Smooth muscle cell (in vitro differentiated cells): ENCODE data around the gene C16orf95. TPM values are rescaled to one million over a fixed set of nuclear protein-coding genes. Genes with fewer than 3 reads are reported as not detected.

Experiments used
- DNase-seq: peaks from one replicate; lab custom pipeline; 2025; ENCODE audit not compliant: unreplicated experiment; lab: John Stamatoyannopoulos, UW
- H2AFZ ChIP-seq: fragments of 200-600 bp; sonication (generic); 2 replicates; pipeline ENCODE4 v1.6.0; 2016; ENCODE audit warnings: antibody characterized with exemption, low read depth, mild to moderate bottlenecking
- H3F3A ChIP-seq: fragments of 200-600 bp; sonication (generic); 2 replicates; pipeline ENCODE4 v1.6.0; 2017; ENCODE audit warnings: antibody characterized with exemption, low read depth
- H3K27ac ChIP-seq: fragments of 200-600 bp; sonication (generic); 2 replicates; pipeline ENCODE4 v1.5.1; 2016; ENCODE audit warnings: low read depth, mild to moderate bottlenecking
- H3K27me3 ChIP-seq: fragments of 200-600 bp; sonication (generic); 2 replicates; pipeline ENCODE4 v1.6.1; 2016; ENCODE audit warnings: low read depth, mild to moderate bottlenecking
- H3K36me3 ChIP-seq: fragments of 200-600 bp; sonication (generic); 2 replicates; pipeline ENCODE4 v1.5.1; 2016; ENCODE audit warnings: low read depth
- H3K4me1 ChIP-seq: fragments of 200-600 bp; sonication (generic); 2 replicates; pipeline ENCODE4 v1.5.1; 2016; ENCODE audit warnings: low read depth
- H3K4me2 ChIP-seq: fragments of 200-600 bp; sonication (generic); 2 replicates; pipeline ENCODE4 v1.6.0; 2016; ENCODE audit warnings: mild to moderate bottlenecking
- H3K4me3 ChIP-seq: fragments of 200-600 bp; sonication (generic); 2 replicates; pipeline ENCODE4 v1.5.1; 2016; ENCODE audit warnings: mild to moderate bottlenecking
- H3K79me2 ChIP-seq: fragments of 200-600 bp; sonication (generic); 2 replicates; pipeline ENCODE4 v1.6.0; 2016; ENCODE audit warnings: low read depth, mild to moderate bottlenecking
- H3K9ac ChIP-seq: fragments of 200-600 bp; sonication (generic); 2 replicates; pipeline ENCODE4 v1.6.0; 2016; ENCODE audit warnings: low read depth
- H3K9me3 ChIP-seq: fragments of 200-600 bp; sonication (generic); replicated peaks from 2 replicates; pipeline ENCODE4 v1.5.1; 2016; ENCODE audit warnings: low read depth
- H4K20me1 ChIP-seq: fragments of 200-600 bp; sonication (generic); 2 replicates; pipeline ENCODE4 v1.6.0; 2016; ENCODE audit warnings: low read depth
- WGBS: methylation state at CpG from one replicate; pipeline ENCODE4 v1.1.7; 2016; ENCODE audit warnings: low lambda C conversion rate; 5-methylcytosine and 5-hydroxymethylcytosine counted together
- polyA plus RNA-seq: library from polyadenylated mRNA; unstranded; fragments of >200 nt; fragmentation: Nextera tagmentation; extraction: Ambion mirVana; gene quantifications from 2 replicates; pipeline ENCODE4 v1.2.1, GENCODE V29; 2016
- total RNA-seq: library from RNA; depleted of rRNA; stranded (reverse); fragments of >200 nt; gene quantifications from 2 replicates; pipeline ENCODE4 v1.2.3, GENCODE V29; 2014
- TF ChIP-seq, protein P1 (sequence below): fragments of 200-600 bp; sonication (generic); IDR thresholded peaks from 2 replicates; pipeline ENCODE4 v1.5.1; 2017; ENCODE audit warnings: borderline replicate concordance, mild to moderate bottlenecking, antibody characterized with exemption; ENCODE audit not compliant: insufficient read depth, poor library complexity, severe bottlenecking

C16orf95 gene
- total and polyA plus RNA-seq, 2 experiments from 2014 or later: 7.7 to 8.0 TPM

DNA sequence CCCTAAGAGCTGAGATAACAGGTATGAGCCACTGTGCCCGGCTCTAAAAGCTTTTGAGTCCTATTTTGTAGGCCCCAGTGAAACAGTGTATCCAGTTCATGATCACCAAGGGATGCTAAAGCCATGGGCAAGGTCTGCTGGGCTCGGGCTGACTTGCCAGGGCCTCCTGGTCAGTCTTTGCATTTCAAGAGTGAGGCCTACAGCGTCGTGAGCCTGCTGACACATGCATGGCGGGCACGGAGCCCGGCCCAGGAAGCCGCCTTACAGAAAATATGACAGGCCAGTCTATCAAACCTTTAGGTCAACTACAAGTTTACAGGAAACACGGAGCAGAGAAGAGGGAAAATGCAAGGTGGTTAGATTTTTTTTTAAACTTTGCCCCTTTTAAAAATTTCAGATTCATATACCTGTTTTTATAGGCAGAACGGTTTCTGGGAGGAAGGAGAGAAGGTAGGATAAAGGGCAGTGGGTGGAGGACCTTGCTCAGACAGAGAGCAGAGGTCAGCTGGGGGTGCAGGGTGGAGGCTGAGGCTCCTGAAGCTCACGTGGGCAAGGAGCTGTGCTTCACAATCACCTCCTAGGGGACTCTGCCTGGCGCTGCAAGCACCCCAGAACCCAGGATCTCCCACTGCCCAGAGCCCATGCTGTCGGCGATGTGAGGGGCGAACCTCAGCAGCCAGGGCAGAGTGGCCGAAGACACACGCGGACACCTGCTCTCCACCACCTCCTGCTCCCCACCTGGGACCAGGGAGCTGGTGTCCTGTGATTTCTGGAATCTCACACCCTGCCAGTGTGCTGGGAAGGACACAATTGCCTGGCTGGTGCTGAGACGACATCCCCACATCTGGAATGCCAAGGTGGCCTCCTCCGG, 21.3 kb downstream of the C16orf95 start:
- no peak overlapping the region for H3K27ac ChIP-seq
- TF ChIP-seq, protein P1, sequence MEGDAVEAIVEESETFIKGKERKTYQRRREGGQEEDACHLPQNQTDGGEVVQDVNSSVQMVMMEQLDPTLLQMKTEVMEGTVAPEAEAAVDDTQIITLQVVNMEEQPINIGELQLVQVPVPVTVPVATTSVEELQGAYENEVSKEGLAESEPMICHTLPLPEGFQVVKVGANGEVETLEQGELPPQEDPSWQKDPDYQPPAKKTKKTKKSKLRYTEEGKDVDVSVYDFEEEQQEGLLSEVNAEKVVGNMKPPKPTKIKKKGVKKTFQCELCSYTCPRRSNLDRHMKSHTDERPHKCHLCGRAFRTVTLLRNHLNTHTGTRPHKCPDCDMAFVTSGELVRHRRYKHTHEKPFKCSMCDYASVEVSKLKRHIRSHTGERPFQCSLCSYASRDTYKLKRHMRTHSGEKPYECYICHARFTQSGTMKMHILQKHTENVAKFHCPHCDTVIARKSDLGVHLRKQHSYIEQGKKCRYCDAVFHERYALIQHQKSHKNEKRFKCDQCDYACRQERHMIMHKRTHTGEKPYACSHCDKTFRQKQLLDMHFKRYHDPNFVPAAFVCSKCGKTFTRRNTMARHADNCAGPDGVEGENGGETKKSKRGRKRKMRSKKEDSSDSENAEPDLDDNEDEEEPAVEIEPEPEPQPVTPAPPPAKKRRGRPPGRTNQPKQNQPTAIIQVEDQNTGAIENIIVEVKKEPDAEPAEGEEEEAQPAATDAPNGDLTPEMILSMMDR: no peak
- H3K4me1 ChIP-seq: no peaks in the 10 kb centered on the region
- H3K36me3 ChIP-seq: no peaks in the 10 kb centered on the region
- no peaks in the 10 kb centered on the region for H3K9me3 ChIP-seq
- H3K4me3 ChIP-seq: no peak overlapping the region
- H4K20me1 ChIP-seq: no peaks in the 10 kb centered on the region
- no peak overlapping the region for H3K4me2 ChIP-seq
- DNase-seq: no peak
- H3K79me2 ChIP-seq: no peaks in the 10 kb centered on the region
- 88% methylated on average over 20 of the region's 20 CpGs for WGBS
- no peaks in the 10 kb centered on the region for H3F3A ChIP-seq
- H3K27me3 ChIP-seq: no peaks in the 10 kb centered on the region
- no peak overlapping the region for H3K9ac ChIP-seq
- no peak overlapping the region for H2AFZ ChIP-seq

DNA sequence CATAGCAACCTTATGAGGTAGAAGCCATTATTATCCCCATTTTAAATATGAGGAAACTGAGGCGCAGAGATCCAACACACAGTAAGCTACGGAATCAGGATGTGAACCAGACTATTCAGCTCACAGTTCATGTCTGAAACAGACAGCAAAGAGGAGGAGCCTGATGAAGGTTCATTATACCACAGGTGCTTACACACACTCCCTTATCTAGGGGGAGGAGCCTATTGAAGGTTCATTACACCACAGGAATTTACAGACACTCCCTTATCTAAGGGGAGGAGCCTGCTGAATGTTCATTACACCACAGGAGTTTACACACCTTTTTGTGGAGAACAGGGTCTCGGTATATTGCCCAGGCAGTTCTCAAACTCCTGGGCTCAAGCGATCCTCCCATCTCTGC, 21.9 kb downstream of the C16orf95 start:
- no peaks in the 10 kb centered on the region for H3K9me3 ChIP-seq
- H3K27me3 ChIP-seq: no peaks in the 10 kb centered on the region
- no peak overlapping the region for H3K9ac ChIP-seq
- H3K4me1 ChIP-seq: no peaks in the 10 kb centered on the region
- TF ChIP-seq, protein P1: no peak
- H2AFZ ChIP-seq: no peak overlapping the region
- no peaks in the 10 kb centered on the region for H3F3A ChIP-seq
- no peak for DNase-seq
- H3K36me3 ChIP-seq: no peaks in the 10 kb centered on the region
- WGBS: 88% methylated on average over 4 of the region's 4 CpGs
- H3K79me2 ChIP-seq: no peaks in the 10 kb centered on the region
- no peak overlapping the region for H3K4me3 ChIP-seq
- H4K20me1 ChIP-seq: no peaks in the 10 kb centered on the region
- H3K27ac ChIP-seq: no peak overlapping the region
- H3K4me2 ChIP-seq: no peak overlapping the region

DNA sequence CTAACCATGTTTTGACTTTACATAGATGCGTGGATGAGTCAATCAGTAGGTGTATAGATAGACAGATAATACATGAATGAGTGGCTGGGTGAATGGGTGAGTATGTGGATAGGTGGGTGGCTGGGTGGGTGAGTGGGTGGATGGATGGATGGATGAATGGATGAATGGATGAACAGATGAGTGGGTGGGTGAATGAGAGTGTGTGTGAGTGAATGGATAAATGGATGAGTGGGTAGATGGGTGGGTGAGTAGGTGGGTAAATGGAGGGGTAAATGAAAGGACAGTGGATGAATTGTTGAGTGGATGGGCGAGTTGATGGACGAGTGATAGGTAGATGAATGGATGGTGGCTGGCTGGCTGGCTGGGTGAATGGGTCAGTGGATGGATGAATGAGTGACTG, 23.2 kb downstream of the C16orf95 start:
- TF ChIP-seq, protein P1: no peak
- no peaks in the 10 kb centered on the region for H4K20me1 ChIP-seq
- no peaks in the 10 kb centered on the region for H3F3A ChIP-seq
- no peak overlapping the region for H3K27ac ChIP-seq
- no peaks in the 10 kb centered on the region for H3K79me2 ChIP-seq
- no peaks in the 10 kb centered on the region for H3K4me1 ChIP-seq
- no peak overlapping the region for H2AFZ ChIP-seq
- H3K9ac ChIP-seq: no peak overlapping the region
- no peak for DNase-seq
- H3K4me2 ChIP-seq: no peak overlapping the region
- no peak overlapping the region for H3K4me3 ChIP-seq
- WGBS: 91% methylated on average over 3 of the region's 3 CpGs
- H3K9me3 ChIP-seq: no peaks in the 10 kb centered on the region
- H3K36me3 ChIP-seq: no peaks in the 10 kb centered on the region
- H3K27me3 ChIP-seq: no peaks in the 10 kb centered on the region

DNA sequence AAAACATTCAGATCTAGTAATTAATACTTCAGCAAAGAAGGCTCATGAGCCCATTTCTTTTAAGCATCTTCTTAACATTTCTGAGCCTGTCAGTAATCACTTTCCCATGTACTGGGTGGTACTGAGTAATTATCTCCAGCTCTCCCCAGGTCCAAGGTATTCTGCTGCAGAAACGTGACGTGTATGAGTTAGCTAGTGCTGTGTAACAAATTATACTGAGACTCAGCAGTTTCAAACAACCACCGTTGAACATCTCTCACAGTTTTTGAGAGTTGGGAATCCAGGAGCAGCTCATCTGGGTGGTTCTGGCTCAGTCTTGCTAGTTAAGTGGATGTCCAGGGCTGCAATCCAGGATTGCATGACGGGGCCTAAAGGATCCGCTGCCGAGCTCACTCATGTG, 25.2 kb downstream of the C16orf95 start:
- Histone ChIP-seq H3K36me3 (no peaks in the 10 kb centered on the region), H3K4me2 (no peak overlapping the region), H2AFZ (no peak overlapping the region), H3K27ac (no peak overlapping the region), H3K27me3 (no peaks in the 10 kb centered on the region), H3K4me3 (no peak overlapping the region), H3F3A (no peaks in the 10 kb centered on the region), H3K79me2 (no peaks in the 10 kb centered on the region), H4K20me1 (no peaks in the 10 kb centered on the region), H3K4me1 (no peaks in the 10 kb centered on the region), H3K9me3 (peaks cover 5% of the 10 kb centered on the region), H3K9ac (no peak overlapping the region)
- DNase-seq: no peak
- TF ChIP-seq, protein P1: no peak
- 94% methylated on average over 6 of the region's 6 CpGs for WGBS
